COLO668 (cell line): Measurements from ENCODE around the gene SLC13A2.
"Not testable (repeated sequence)": the region's sequence is repeated elsewhere in the genome, so short reads cannot be mapped to it uniquely, and the experiment has no call there.

Experiments
- DNase-seq: peaks from one replicate; lab custom pipeline; 2025; ENCODE audit not compliant: unreplicated experiment; lab: John Stamatoyannopoulos, UW

SLC13A2 gene

DNA sequence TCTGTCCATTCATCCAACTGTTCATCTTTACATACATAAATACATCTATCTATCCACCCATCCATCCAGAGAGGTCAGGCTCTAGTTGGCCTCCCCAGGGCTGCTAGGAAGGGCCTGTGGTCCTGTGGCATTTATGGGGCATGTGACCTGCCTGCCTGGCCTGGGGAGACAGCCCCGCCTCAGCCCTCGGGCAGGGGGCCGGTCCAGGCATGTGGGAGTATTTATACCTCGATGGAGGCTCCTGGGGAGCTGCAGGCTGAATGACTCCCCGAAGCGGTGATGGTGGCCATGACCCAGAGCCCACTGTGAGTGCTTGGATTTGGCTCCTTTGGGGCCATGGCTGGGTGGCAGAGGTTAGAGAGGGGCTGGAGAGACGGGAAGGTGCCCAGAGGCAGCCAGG is 40.0 kb downstream of the SLC13A2 start:
- DNase-seq = no peak

- no peak for DNase-seq
These were observed 41.1 kb downstream of the SLC13A2 start for GRCh38 chr17:28514561-28515002.

GRCh38 chr17:28515518-28515917 is 42.1 kb downstream of the SLC13A2 start:
- no peak for DNase-seq

- no peak for DNase-seq
These were observed 44.7 kb downstream of the SLC13A2 start for GRCh38 chr17:28518132-28518531.

GRCh38 chr17:28518578-28518977 is 45.1 kb downstream of the SLC13A2 start:
- no peak for DNase-seq

DNA sequence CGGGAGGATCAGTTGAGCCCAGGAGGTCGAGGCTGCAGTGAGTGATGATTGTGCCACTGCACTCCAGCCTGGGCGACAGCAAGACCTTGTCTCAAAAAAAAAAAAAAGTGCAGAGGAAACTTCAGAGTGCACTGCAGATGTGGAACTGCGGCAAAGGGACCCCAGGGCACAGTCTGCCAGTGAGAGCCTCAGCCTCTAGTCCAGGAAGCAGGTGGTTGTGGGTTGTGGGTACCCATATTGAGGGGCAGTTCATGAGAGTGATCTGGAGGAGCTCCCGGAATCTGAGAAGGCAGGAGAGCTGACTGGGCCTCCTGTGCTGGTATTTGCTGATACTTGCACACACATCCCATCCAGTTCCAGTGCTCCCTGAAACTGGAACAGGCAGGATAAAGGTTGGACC is 45.8 kb downstream of the SLC13A2 start:
- no peak for DNase-seq

DNA sequence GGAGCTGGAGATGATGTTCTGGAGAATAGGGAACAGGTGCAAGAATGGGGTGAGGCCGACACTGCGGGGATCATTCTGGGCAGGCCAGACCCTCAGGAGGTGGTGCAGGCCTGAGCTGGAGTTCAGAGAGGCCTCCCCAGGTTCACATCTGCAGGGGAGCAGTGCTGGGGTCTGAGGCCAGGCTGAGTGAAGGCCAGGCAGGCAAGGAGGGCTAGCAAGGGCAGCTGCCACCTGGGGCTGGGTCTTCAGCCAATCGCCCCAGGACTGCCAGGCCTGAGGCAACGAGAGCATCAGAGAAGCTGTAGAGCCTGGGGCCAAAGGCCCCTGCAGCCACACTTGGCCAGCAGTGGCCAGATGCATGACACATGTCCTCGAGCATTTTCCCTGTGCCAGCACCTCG is 47.2 kb downstream of the SLC13A2 start:
- no peak for DNase-seq

DNA sequence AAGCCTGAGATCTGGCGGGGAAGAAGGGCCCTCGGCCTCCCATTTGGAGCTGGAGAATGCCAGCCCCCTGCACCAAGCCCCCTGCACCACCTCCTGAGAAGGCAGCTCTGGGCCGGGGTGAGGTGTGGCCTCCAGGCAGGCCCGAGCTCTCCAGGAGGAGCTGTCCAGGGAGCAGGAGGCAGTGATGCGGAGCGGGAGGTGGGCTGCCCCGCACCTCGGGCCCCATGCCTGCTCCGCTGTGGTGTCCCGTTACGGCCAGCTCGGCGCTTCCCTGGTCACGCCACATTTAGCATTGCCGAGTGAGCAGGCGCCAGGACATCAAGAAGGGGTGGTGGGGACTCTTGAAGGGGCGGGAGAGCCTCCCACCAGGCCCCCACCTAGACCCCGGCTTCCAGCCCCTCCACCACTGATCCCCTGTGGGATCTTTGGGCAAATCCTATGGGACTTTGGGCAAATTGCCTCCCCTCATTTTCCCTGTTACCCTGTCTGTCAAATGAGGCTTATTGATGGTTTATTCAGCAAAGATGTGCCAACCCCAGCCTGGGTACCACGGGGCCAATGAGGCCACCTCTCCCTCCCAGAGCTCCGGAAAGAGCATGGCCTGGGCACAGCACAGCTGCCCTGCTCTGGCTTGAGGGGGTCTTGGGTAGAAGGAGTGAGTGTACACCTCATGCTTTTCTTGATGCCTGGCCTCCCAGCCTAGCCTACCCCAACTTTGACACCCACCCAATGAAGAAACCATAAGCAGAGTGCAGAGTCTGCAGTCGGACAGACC is 48.1 kb downstream of the SLC13A2 start:
- DNase-seq = no peak

- DNase-seq = not testable (repeated sequence)
These were observed 48.8 kb downstream of the SLC13A2 start for GRCh38 chr17:28522281-28522680.

DNA sequence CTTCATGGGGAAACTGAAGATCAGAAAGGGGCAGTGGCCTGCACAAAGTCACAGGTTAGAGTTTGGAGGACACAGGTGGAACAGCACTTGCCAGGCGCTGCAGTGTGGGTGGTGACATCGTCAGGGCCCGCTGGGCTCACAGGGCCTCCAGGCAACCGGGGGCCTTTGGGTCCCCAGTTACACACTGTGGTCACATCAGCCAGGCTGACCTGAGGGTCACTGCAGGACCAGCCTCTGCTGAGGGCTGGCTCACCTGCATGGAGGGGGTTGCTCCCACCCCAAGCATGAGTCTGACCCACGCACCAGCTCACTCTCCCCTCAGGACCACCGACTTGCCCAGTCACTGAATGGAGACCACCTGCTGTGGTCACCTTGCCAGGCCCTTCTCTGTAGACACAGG is 49.7 kb downstream of the SLC13A2 start:
- DNase-seq = no peak

- DNase-seq = no peak
These were observed 50.4 kb downstream of the SLC13A2 start for GRCh38 chr17:28523876-28524275.

GRCh38 chr17:28524476-28525424 is 51.3 kb downstream of the SLC13A2 start:
- no peak for DNase-seq

- DNase-seq = no peak
These were observed 52.9 kb downstream of the SLC13A2 start for GRCh38 chr17:28526381-28526780.

DNA sequence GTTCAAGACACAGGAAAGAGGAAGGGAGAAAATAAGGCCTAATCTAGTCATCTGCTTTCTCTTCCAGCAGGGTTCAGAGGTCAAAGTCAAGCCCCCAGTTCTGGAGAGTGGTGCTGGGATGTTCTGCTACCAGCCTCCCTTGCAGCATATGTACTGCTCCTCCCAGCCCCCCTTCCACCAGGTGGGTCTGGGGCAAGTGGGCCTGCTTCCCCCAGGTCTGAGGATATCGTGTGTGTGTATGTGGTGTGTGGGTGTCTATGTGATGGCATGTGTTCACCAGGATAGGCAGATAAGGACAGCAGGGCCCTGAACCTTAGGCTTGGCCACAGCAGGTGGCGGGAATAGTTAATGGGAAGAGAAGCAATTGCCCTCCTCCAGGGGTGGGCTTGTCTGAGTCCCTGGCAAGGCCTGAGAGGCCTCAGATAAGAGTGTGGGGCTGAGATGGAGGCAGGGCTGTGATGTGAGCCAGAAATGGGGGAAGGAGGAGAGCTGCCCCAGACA is 53.8 kb downstream of the SLC13A2 start:
- no peak for DNase-seq

- DNase-seq = no peak
These were observed 54.4 kb downstream of the SLC13A2 start for GRCh38 chr17:28527859-28528258.

- DNase-seq = no peak
These were observed 55.0 kb downstream of the SLC13A2 start for GRCh38 chr17:28528327-28529012.

GRCh38 chr17:28529013-28529400 is 55.6 kb downstream of the SLC13A2 start:
- no peak for DNase-seq

- no peak for DNase-seq
These were observed 56.8 kb downstream of the SLC13A2 start for GRCh38 chr17:28530250-28530649.

DNA sequence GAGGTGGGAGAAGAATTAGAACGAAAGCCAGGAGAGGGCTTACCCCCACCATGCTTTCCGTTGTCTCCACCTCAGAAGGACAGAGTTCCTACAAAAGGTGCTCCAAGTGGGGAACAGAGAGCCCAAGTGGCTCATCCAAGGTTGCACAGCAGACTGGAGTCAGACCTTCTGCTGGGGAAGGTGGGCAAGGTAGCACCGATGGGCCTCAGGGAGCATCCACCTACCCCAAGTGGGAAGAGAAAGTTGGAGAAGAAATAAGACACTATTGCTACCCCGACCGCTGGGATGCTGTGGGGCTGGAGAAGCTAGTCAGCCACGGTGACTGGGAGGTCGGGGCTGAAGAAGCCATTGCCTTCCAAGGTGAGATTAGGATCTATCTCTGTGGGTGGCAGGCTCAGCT is 57.5 kb downstream of the SLC13A2 start:
- DNase-seq = no peak

GRCh38 chr17:28532050-28532960 is 58.9 kb downstream of the SLC13A2 start:
- DNase-seq = no peak
